Smooth muscle cell (in vitro differentiated cells): ENCODE data around the gene BRDT. TPM values are rescaled to one million over a fixed set of nuclear protein-coding genes. Genes with fewer than 3 reads are reported as not detected.

Experiments used
- DNase-seq: peaks from one replicate; lab custom pipeline; 2025; ENCODE audit not compliant: unreplicated experiment; lab: John Stamatoyannopoulos, UW
- H2AFZ ChIP-seq: fragments of 200-600 bp; sonication (generic); 2 replicates; pipeline ENCODE4 v1.6.0; 2016; ENCODE audit warnings: antibody characterized with exemption, low read depth, mild to moderate bottlenecking
- H3F3A ChIP-seq: fragments of 200-600 bp; sonication (generic); 2 replicates; pipeline ENCODE4 v1.6.0; 2017; ENCODE audit warnings: antibody characterized with exemption, low read depth
- H3K27ac ChIP-seq: fragments of 200-600 bp; sonication (generic); 2 replicates; pipeline ENCODE4 v1.5.1; 2016; ENCODE audit warnings: low read depth, mild to moderate bottlenecking
- H3K27me3 ChIP-seq: fragments of 200-600 bp; sonication (generic); 2 replicates; pipeline ENCODE4 v1.6.1; 2016; ENCODE audit warnings: low read depth, mild to moderate bottlenecking
- H3K36me3 ChIP-seq: fragments of 200-600 bp; sonication (generic); 2 replicates; pipeline ENCODE4 v1.5.1; 2016; ENCODE audit warnings: low read depth
- H3K4me1 ChIP-seq: fragments of 200-600 bp; sonication (generic); 2 replicates; pipeline ENCODE4 v1.5.1; 2016; ENCODE audit warnings: low read depth
- H3K4me2 ChIP-seq: fragments of 200-600 bp; sonication (generic); 2 replicates; pipeline ENCODE4 v1.6.0; 2016; ENCODE audit warnings: mild to moderate bottlenecking
- H3K4me3 ChIP-seq: fragments of 200-600 bp; sonication (generic); 2 replicates; pipeline ENCODE4 v1.5.1; 2016; ENCODE audit warnings: mild to moderate bottlenecking
- H3K79me2 ChIP-seq: fragments of 200-600 bp; sonication (generic); 2 replicates; pipeline ENCODE4 v1.6.0; 2016; ENCODE audit warnings: low read depth, mild to moderate bottlenecking
- H3K9ac ChIP-seq: fragments of 200-600 bp; sonication (generic); 2 replicates; pipeline ENCODE4 v1.6.0; 2016; ENCODE audit warnings: low read depth
- H3K9me3 ChIP-seq: fragments of 200-600 bp; sonication (generic); replicated peaks from 2 replicates; pipeline ENCODE4 v1.5.1; 2016; ENCODE audit warnings: low read depth
- H4K20me1 ChIP-seq: fragments of 200-600 bp; sonication (generic); 2 replicates; pipeline ENCODE4 v1.6.0; 2016; ENCODE audit warnings: low read depth
- WGBS: methylation state at CpG from one replicate; pipeline ENCODE4 v1.1.7; 2016; ENCODE audit warnings: low lambda C conversion rate; 5-methylcytosine and 5-hydroxymethylcytosine counted together
- polyA plus RNA-seq: library from polyadenylated mRNA; unstranded; fragments of >200 nt; fragmentation: Nextera tagmentation; extraction: Ambion mirVana; gene quantifications from 2 replicates; pipeline ENCODE4 v1.2.1, GENCODE V29; 2016
- total RNA-seq: library from RNA; depleted of rRNA; stranded (reverse); fragments of >200 nt; gene quantifications from 2 replicates; pipeline ENCODE4 v1.2.3, GENCODE V29; 2014
- TF ChIP-seq, protein P1 (sequence below): fragments of 200-600 bp; sonication (generic); IDR thresholded peaks from 2 replicates; pipeline ENCODE4 v1.5.1; 2017; ENCODE audit warnings: borderline replicate concordance, mild to moderate bottlenecking, antibody characterized with exemption; ENCODE audit not compliant: insufficient read depth, poor library complexity, severe bottlenecking

The BRDT gene
- total and polyA plus RNA-seq, 2 experiments from 2014 or later, result not detected

DNA sequence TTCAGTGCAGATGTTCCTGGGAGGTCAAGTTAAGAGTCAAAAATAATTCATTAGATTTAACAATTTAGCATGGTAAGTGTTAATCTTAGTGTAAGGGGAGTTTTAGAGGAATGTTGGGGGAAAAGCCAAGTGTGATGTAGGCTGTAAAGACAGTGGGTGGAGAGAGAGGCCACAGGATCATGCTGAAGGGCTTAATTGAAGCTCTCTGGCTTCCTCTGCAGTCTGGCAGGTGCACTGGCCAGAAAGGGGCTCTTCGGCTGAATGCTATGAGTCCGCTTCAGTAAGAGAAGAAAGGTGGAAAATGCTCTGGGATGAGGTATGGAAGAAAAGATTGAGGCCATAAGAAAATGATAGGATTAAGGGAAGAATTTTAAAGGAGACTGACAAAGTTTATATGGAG lies 3.0 kb downstream of the BRDT start:
- DNase-seq, result no peak
- 50% methylated on average over 2 of the region's 2 CpGs for WGBS
- Histone ChIP-seq H3K27me3 (no peaks in the 10 kb centered on the region), H3K79me2 (no peaks in the 10 kb centered on the region), H3K4me3 (no peak overlapping the region), H3K9me3 (no peaks in the 10 kb centered on the region), H3K4me2 (no peak overlapping the region), H3K27ac (no peak overlapping the region), H3K9ac (no peak overlapping the region), H4K20me1 (no peaks in the 10 kb centered on the region), H3K4me1 (no peaks in the 10 kb centered on the region), H2AFZ (no peak overlapping the region), H3F3A (no peaks in the 10 kb centered on the region), H3K36me3 (no peaks in the 10 kb centered on the region)
- TF ChIP-seq, protein P1, sequence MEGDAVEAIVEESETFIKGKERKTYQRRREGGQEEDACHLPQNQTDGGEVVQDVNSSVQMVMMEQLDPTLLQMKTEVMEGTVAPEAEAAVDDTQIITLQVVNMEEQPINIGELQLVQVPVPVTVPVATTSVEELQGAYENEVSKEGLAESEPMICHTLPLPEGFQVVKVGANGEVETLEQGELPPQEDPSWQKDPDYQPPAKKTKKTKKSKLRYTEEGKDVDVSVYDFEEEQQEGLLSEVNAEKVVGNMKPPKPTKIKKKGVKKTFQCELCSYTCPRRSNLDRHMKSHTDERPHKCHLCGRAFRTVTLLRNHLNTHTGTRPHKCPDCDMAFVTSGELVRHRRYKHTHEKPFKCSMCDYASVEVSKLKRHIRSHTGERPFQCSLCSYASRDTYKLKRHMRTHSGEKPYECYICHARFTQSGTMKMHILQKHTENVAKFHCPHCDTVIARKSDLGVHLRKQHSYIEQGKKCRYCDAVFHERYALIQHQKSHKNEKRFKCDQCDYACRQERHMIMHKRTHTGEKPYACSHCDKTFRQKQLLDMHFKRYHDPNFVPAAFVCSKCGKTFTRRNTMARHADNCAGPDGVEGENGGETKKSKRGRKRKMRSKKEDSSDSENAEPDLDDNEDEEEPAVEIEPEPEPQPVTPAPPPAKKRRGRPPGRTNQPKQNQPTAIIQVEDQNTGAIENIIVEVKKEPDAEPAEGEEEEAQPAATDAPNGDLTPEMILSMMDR, result no peak

DNA sequence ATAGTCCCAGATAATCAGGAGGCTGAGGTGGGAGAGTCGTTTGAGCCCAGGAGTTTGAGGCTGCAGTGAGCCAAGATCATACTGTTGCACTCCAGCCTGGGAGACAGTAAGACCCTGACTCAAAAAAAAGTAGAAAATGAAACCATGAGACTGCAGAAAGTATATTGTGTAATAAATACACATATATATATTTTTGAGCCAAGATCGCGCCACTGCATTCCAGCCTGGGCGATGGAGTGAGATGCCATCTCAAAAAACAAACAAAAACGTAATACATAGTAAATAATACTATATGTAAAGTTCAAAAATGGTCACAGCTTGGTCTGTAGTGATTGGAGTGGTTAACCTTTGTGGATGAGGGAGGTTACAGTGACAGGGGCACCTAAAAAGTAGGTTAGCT lies 9.7 kb downstream of the BRDT start:
- Histone ChIP-seq H3K27me3 (no peaks in the 10 kb centered on the region), H3K9me3 (no peaks in the 10 kb centered on the region), H3K36me3 (no peaks in the 10 kb centered on the region), H3K4me1 (no peaks in the 10 kb centered on the region), H4K20me1 (no peaks in the 10 kb centered on the region), H3K4me2 (no peak overlapping the region), H3K27ac (no peak overlapping the region), H3K79me2 (no peaks in the 10 kb centered on the region), H2AFZ (no peak overlapping the region), H3F3A (no peaks in the 10 kb centered on the region), H3K9ac (no peak overlapping the region), H3K4me3 (no peak overlapping the region)
- TF ChIP-seq, protein P1, result no peak
- 83% methylated on average over 5 of the region's 5 CpGs for WGBS
- DNase-seq, result no peak

DNA sequence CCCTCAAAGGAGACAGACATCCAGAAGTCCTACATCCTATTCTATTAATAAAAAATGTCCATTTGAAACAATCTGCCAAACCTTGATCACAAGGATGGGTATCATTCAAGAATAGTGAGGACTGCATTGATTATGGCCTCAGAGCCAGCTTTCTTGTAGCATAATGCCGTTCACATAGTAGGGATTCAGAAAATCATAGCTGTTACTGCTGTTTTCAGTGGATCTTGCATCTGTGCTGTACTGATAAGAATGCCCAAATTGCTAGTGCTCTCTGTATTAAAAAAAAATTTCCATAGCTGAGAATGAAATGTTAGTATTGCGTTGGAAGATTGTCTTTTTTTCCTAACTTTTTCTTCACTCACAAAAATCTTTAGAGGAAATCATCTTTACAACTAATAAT lies 19.1 kb downstream of the BRDT start:
- Histone ChIP-seq H4K20me1 (no peaks in the 10 kb centered on the region), H2AFZ (no peak overlapping the region), H3K27me3 (no peaks in the 10 kb centered on the region), H3K9ac (no peak overlapping the region), H3K27ac (no peak overlapping the region), H3K4me1 (no peaks in the 10 kb centered on the region), H3K4me3 (no peak overlapping the region), H3F3A (no peaks in the 10 kb centered on the region), H3K4me2 (no peak overlapping the region), H3K79me2 (no peaks in the 10 kb centered on the region), H3K9me3 (no peaks in the 10 kb centered on the region), H3K36me3 (no peaks in the 10 kb centered on the region)
- TF ChIP-seq, protein P1, result no peak
- 93% methylated on average over 2 of the region's 2 CpGs for WGBS
- no peak for DNase-seq

DNA sequence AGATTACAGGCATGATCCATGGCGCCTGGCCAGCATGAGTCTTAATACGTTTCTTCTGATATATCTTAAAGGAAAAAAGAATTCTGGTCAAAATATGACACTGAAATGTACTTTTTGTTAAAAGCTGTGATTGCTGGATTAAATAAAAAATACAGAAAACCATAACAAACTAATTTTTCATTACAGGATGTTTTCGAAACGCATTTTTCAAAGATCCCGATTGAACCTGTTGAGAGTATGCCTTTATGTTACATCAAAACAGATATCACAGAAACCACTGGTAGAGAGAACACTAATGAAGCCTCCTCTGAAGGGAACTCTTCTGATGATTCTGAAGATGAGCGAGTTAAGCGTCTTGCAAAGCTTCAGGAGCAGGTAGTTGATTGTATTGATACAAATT lies 30.2 kb downstream of the BRDT start:
- Histone ChIP-seq H2AFZ (no peak overlapping the region), H3K9me3 (no peaks in the 10 kb centered on the region), H3K27ac (no peak overlapping the region), H3K4me1 (no peaks in the 10 kb centered on the region), H3K4me3 (no peak overlapping the region), H3K9ac (no peak overlapping the region), H4K20me1 (no peaks in the 10 kb centered on the region), H3K27me3 (no peaks in the 10 kb centered on the region), H3K4me2 (no peak overlapping the region), H3F3A (no peaks in the 10 kb centered on the region), H3K36me3 (no peaks in the 10 kb centered on the region), H3K79me2 (no peaks in the 10 kb centered on the region)
- no peak for DNase-seq
- WGBS, result 96% methylated on average over 7 of the region's 7 CpGs
- TF ChIP-seq, protein P1, result no peak
